HEK293 (cell line): Measurements from ENCODE around the gene ZNF446.

Source experiments
- HOXC10 ChIP-seq: sonication (generic); formaldehyde crosslinking; IDR thresholded peaks from 2 replicates; pipeline ENCODE4 v1.8.1; 2023; ENCODE audit warnings: mild to moderate bottlenecking, missing genetic modification reagents
- SCRT1 ChIP-seq: fragments of 450-650 bp; formaldehyde crosslinking; IDR thresholded peaks from 2 replicates; pipeline ENCODE4 v1.5.1; 2016; ENCODE audit warnings: missing biosample characterization, missing genetic modification characterization, borderline replicate concordance
- YY1 ChIP-seq: fragments of 450-650 bp; formaldehyde crosslinking; IDR thresholded peaks from 2 replicates; pipeline ENCODE4 v1.5.1; 2018; ENCODE audit warnings: missing biosample characterization, missing genetic modification characterization
- ZNF184 ChIP-seq: fragments of 450-650 bp; IDR thresholded peaks from 2 replicates; pipeline ENCODE4 v1.5.1; 2018; ENCODE audit warnings: missing biosample characterization, mild to moderate bottlenecking, missing genetic modification characterization
- ZNF239 ChIP-seq: fragments of 450-650 bp; formaldehyde crosslinking; IDR thresholded peaks from 2 replicates; pipeline ENCODE4 v1.5.1; 2016; ENCODE audit warnings: missing biosample characterization, missing genetic modification characterization
- ZNF274 ChIP-seq, 2 experiments: fragments of 200-500 bp in 1 of 2; fragments of 450-650 bp in 1 of 2; sonication (Bioruptor generic) in 1 of 2; formaldehyde crosslinking in 1 of 2; IDR thresholded peaks; 2 replicates each; pipeline versions ENCODE4 v1.5.1 to v1.6.1; 2014 to 2016; ENCODE audit warnings: borderline replicate concordance in 1 of 2, inconsistent platforms in 1 of 2, low read length in 1 of 2, missing biosample characterization in 1 of 2, missing genetic modification characterization in 1 of 2
- ZNF292 ChIP-seq: fragments of 450-650 bp; formaldehyde crosslinking; IDR thresholded peaks from 2 replicates; pipeline ENCODE4 v1.5.1; 2016; ENCODE audit warnings: low read depth, missing biosample characterization, missing genetic modification characterization, borderline replicate concordance
- ZNF747 ChIP-seq: fragments of 450-650 bp; formaldehyde crosslinking; IDR thresholded peaks from 2 replicates; pipeline ENCODE4 v1.5.1; 2016; ENCODE audit warnings: missing biosample characterization, missing genetic modification characterization
- ZNF785 ChIP-seq: fragments of 450-650 bp; formaldehyde crosslinking; IDR thresholded peaks from 2 replicates; pipeline ENCODE4 v1.5.1; 2016; ENCODE audit warnings: missing biosample characterization, missing genetic modification characterization
- TF ChIP-seq, protein P1 (sequence below): fragments of 450-650 bp; formaldehyde crosslinking; IDR thresholded peaks from 2 replicates; pipeline ENCODE4 v1.5.1; 2016; ENCODE audit warnings: missing biosample characterization, missing genetic modification characterization
- TF ChIP-seq, protein P2 (sequence below): fragments of 450-650 bp; formaldehyde crosslinking; IDR thresholded peaks from 2 replicates; pipeline ENCODE4 v1.5.1; 2016; ENCODE audit warnings: missing biosample characterization, missing genetic modification characterization
- TF ChIP-seq, protein P3 (sequence below): fragments of 450-650 bp; formaldehyde crosslinking; IDR thresholded peaks from 2 replicates; pipeline ENCODE4 v1.5.1; 2016; ENCODE audit warnings: missing biosample characterization, missing genetic modification characterization
- TF ChIP-seq, protein P4 (sequence below): fragments of 450-650 bp; formaldehyde crosslinking; IDR thresholded peaks from 2 replicates; pipeline ENCODE4; 2016; ENCODE audit warnings: missing biosample characterization, missing genetic modification characterization

DNA sequence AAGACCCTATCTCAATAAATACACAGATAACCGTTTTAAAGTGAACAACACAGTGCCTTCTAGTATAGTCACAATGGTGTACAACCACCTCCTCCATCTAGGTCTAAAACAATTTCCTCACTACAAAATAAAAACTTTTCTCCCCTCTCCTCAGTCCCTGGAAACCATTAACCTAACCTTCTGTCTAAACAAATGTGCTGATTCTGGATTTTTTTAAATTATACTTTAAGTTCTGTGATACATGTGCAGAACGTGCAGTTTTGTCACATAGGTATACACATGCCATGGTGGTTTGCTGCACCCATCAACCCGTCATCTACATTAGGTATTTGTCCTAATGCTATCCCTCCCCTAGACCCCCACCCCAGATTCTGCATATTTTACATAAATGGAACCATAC is 53.3 kb downstream of the ZNF446 start:
- TF ChIP-seq, protein P1, sequence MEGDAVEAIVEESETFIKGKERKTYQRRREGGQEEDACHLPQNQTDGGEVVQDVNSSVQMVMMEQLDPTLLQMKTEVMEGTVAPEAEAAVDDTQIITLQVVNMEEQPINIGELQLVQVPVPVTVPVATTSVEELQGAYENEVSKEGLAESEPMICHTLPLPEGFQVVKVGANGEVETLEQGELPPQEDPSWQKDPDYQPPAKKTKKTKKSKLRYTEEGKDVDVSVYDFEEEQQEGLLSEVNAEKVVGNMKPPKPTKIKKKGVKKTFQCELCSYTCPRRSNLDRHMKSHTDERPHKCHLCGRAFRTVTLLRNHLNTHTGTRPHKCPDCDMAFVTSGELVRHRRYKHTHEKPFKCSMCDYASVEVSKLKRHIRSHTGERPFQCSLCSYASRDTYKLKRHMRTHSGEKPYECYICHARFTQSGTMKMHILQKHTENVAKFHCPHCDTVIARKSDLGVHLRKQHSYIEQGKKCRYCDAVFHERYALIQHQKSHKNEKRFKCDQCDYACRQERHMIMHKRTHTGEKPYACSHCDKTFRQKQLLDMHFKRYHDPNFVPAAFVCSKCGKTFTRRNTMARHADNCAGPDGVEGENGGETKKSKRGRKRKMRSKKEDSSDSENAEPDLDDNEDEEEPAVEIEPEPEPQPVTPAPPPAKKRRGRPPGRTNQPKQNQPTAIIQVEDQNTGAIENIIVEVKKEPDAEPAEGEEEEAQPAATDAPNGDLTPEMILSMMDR (tag by site-specific recombination): no peak
- TF ChIP-seq SCRT1 (no peak), ZNF274 (IDR thresholded peaks at IDR 0.05; ENCODE audit: low read length) (no peak), ZNF274 (tag by site-specific recombination; IDR thresholded peaks at IDR 0.05; ENCODE audit: borderline replicate concordance) (no peak), YY1 (tag by site-specific recombination) (no peak), ZNF747 (tag by site-specific recombination) (no peak), ZNF239 (tag by site-specific recombination) (no peak), HOXC10 (CRISPR knock-in tag) (no peak), ZNF184 (tag by site-specific recombination) (no peak), ZNF785 (tag by site-specific recombination) (no peak), ZNF292 (tag by site-specific recombination) (no peak)
- TF ChIP-seq, protein P2, sequence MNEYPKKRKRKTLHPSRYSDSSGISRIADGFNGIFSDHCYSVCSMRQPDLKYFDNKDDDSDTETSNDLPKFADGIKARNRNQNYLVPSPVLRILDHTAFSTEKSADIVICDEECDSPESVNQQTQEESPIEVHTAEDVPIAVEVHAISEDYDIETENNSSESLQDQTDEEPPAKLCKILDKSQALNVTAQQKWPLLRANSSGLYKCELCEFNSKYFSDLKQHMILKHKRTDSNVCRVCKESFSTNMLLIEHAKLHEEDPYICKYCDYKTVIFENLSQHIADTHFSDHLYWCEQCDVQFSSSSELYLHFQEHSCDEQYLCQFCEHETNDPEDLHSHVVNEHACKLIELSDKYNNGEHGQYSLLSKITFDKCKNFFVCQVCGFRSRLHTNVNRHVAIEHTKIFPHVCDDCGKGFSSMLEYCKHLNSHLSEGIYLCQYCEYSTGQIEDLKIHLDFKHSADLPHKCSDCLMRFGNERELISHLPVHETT (tag by site-specific recombination): no peak
- TF ChIP-seq, protein P3, sequence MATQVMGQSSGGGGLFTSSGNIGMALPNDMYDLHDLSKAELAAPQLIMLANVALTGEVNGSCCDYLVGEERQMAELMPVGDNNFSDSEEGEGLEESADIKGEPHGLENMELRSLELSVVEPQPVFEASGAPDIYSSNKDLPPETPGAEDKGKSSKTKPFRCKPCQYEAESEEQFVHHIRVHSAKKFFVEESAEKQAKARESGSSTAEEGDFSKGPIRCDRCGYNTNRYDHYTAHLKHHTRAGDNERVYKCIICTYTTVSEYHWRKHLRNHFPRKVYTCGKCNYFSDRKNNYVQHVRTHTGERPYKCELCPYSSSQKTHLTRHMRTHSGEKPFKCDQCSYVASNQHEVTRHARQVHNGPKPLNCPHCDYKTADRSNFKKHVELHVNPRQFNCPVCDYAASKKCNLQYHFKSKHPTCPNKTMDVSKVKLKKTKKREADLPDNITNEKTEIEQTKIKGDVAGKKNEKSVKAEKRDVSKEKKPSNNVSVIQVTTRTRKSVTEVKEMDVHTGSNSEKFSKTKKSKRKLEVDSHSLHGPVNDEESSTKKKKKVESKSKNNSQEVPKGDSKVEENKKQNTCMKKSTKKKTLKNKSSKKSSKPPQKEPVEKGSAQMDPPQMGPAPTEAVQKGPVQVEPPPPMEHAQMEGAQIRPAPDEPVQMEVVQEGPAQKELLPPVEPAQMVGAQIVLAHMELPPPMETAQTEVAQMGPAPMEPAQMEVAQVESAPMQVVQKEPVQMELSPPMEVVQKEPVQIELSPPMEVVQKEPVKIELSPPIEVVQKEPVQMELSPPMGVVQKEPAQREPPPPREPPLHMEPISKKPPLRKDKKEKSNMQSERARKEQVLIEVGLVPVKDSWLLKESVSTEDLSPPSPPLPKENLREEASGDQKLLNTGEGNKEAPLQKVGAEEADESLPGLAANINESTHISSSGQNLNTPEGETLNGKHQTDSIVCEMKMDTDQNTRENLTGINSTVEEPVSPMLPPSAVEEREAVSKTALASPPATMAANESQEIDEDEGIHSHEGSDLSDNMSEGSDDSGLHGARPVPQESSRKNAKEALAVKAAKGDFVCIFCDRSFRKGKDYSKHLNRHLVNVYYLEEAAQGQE (tag by site-specific recombination): no peak
- TF ChIP-seq, protein P4, sequence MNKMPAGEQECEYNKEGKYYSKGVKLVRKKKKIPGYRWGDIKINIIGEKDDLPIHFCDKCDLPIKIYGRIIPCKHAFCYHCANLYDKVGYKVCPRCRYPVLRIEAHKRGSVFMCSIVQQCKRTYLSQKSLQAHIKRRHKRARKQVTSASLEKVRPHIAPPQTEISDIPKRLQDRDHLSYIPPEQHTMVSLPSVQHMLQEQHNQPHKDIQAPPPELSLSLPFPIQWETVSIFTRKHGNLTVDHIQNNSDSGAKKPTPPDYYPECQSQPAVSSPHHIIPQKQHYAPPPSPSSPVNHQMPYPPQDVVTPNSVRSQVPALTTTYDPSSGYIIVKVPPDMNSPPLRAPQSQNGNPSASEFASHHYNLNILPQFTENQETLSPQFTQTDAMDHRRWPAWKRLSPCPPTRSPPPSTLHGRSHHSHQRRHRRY (tag by site-specific recombination): no peak
